GM10266 (cell line): ENCODE data around the gene TMED9.

Experiments used
- DNase-seq: peaks from one replicate; pipeline ENCODE4 v3.0.0; 2012; ENCODE audit errors: extremely low spot score
- TF ChIP-seq, protein P1 (sequence below): IDR thresholded peaks from 2 replicates; pipeline ENCODE4 v1.5.1; 2012; ENCODE audit warnings: mild to moderate bottlenecking, low read depth; ENCODE audit not compliant: control insufficient read depth, insufficient read depth; ENCODE audit errors: missing control alignments

TMED9 gene

DNA sequence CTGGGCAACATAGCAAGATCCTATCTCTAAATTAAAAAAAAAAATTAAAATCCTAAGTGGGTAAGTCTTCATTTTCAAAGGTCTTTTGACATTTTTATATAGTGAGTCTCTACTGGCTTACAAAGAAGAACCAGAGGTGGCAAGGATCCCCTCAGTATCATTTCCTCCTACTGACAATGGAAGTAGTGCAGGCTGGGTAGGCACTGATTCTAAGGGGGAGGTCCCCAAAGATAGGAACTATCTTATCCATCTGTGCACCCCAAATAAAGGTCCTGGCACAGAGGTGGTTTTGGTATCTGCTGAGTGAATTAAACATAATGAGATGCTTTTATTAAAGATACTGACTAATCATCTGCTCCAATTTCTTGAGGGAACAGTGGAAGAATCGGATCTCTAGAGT lies 41.9 kb upstream of the TMED9 start:
- no peak for DNase-seq
- TF ChIP-seq, protein P1, sequence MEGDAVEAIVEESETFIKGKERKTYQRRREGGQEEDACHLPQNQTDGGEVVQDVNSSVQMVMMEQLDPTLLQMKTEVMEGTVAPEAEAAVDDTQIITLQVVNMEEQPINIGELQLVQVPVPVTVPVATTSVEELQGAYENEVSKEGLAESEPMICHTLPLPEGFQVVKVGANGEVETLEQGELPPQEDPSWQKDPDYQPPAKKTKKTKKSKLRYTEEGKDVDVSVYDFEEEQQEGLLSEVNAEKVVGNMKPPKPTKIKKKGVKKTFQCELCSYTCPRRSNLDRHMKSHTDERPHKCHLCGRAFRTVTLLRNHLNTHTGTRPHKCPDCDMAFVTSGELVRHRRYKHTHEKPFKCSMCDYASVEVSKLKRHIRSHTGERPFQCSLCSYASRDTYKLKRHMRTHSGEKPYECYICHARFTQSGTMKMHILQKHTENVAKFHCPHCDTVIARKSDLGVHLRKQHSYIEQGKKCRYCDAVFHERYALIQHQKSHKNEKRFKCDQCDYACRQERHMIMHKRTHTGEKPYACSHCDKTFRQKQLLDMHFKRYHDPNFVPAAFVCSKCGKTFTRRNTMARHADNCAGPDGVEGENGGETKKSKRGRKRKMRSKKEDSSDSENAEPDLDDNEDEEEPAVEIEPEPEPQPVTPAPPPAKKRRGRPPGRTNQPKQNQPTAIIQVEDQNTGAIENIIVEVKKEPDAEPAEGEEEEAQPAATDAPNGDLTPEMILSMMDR, result no peak

DNA sequence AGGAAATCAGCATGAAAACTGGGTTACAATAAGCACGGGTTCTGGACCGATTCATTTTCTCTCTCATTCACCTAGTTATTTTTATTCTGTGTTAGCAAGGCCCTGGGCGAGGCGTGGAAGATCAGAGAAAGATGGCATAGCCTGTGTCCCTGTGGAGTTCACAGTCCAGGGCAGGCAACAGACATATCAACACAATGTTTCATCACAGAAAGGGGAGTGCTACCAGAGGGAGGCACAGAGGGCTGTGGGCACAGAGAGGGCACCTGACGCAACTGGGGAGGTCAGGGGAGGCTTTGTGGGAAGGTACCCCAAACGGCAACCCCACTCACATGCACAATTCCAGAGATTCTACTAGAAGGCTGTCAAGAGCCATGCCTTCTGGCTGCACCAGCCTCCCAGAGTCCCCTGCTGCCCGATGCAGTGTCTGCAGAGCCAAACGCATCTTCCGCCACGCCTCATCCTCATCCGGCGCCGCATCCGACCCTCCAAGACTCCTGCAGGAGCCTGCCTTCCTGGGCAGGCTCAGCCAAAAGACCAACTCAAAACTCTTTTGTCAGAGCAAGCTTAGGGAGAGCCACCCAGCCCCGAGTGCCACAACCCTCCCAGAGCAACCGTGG lies 39.1 kb upstream of the TMED9 start:
- DNase-seq, result no peak
- TF ChIP-seq, protein P1, result no peak

DNA sequence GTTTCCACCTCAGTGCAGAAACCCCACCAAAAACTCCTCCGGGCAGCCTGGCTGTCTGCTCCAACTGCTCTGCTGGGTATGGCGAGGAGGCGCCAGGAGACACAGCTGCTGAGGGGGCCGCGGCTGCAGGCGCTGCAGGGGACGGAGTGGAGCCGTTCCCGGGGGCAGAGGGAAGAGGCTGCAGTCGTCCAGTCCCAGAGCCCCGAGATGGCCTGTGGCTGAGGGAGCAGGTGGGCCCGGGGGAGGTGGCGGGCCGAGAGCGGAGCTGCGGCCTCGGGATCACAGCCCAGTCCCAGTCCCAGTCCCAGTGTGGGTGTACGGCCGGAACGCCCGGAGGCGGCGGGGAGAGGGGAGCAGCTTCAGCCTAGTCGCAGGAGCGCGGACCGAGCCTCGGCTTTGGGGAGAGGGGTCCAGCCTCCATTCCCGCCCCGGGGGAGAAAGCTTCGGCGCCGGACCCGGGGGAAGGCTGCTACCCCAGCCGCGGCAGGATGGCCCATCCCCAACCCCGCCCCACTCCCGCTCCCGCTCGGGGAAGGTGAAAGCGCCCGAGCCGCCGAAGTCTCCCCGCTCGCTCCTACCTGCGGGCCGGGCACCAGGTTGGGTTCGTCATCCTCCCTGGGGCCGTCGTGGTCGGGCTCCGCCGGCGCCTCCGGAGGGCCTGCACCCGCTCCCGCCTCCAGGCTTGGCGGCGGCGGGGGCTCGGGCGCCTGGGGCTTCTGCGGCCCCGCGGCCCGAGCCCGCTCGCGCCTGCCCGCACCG lies 38.2 kb upstream of the TMED9 start:
- TF ChIP-seq, protein P1, result no peak
- DNase-seq, result peak; percentile 76

DNA sequence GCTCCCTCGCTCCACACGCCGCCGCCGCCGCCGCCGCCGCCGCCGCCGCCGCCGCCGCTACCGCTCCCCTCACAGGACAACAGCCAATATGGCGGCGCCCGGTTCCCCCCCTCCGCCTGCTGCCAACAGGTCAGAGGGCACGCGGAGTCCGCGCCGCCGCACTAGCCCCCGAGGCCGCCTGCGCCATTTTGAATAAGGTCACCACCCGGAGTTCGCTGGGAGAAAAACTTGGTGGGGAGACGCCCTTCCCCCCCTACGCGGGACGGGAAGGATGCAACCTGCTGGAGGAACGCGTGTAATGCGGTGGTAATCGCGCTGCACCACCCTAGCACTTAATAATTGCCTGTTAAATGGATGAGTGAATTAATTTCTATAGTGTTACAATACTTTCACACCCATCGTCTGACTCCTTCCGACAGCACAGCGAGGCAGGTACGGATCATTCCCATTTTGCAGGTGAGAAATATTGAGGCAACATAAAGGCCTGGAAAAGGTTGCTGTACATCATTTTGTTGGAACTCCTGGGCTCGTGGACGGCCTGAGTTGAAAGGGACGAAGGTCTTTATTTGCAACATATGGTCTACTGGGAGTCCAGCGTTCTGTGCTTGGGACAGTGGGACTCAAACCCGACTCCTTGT lies 37.4 kb upstream of the TMED9 start, which contains the start of gene FAM193B:
TSS of gene FAM193B (minus strand) at position 90 of the 638 bp plus-strand sequence. CDS start 105 bp downstream, outside the sequence.
- TF ChIP-seq, protein P1, result peak; percentile 5
- DNase-seq, result peak; percentile 100

DNA sequence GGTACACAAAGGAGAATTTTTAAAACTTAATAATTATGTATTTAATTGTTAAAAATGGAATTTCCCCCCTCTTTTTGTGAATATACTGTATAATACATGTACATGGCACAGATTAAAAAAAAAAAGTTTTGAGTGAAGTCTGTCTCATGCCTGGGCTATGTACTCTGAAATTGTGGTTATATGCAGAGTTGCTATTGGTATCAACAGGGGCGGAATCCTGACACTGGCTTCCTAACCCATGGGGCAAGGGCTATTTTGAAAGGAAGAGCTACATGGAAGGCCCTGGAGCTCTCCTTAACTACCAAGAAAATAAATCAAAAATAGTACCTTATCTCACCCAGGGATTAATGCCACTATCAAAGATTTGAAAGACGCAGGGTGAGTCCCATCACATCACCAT lies 36.8 kb upstream of the TMED9 start:
- DNase-seq, result no peak
- TF ChIP-seq, protein P1, result no peak

DNA sequence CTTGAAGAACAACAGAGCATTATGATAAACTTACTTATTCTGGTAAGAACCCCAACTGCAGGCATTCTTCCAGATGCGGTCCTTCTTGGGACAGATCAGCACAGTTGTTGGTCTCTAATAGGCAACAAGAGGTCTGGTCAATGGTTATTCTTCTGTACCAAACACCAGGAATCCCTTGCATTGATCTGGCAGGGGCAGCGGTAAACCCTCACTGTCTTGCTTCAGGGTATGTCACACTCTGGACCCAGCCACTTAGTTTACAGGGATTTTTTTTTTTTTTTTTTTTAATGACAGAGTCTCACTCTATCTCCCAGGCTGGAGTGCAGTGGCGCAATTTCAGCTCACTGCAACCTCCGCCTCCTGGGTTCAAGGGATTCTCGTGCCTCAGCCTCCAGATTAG lies 36.3 kb upstream of the TMED9 start:
- TF ChIP-seq, protein P1, result no peak
- DNase-seq, result no peak

DNA sequence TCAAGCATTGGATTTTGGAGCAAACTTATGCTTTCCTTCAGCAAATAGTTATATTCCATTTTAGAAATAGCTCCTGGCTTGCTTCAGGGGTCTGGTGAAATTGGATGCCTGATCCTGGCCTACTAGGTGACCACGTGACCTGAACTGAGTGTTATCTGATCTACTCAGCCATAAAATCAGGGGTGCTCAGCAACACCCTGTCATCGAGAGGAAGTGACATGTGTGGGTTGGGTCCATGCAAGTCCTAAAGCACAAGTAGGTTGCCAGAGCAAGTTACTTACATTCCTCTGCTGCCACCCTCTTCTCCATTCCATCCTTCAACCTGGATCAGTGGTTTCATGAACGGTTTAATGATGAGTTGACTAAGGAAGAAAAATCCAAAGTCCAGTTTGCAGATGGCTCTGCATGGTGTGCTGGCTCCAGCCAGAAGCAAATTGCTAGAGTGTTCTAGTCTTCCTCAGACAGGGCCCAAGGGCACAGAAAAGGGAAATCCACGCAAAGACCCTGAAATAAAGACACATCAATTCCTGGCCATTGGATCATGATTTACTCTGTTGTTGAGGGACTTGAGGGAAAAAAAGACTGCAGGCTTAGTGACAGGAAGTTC lies 34.9 kb upstream of the TMED9 start:
- no peak for DNase-seq
- TF ChIP-seq, protein P1, result no peak
